ENCODE measurements around the gene PARP6.
"Not testable (repeated sequence)": the region's sequence is repeated elsewhere in the genome, so short reads cannot be mapped to it uniquely, and the experiment has no call there.

Gene PARP6

GRCh38 chr15:72280751-72281150 is 8.4 kb upstream of the PARP6 start:
- no peak for DNase-seq (ENCODE audit: low read depth)

- DNase-seq (ENCODE audit: low read depth) = no peak
Observed at GRCh38 chr15:72278737-72279136, 6.4 kb upstream of the PARP6 start.

GRCh38 chr15:72276326-72276700 is 4.0 kb upstream of the PARP6 start:
- no peak for DNase-seq (ENCODE audit: low read depth)

GRCh38 chr15:72275635-72276325 is 3.4 kb upstream of the PARP6 start:
- not testable (repeated sequence) for DNase-seq (ENCODE audit: low read depth)

- DNase-seq (ENCODE audit: low read depth) = no peak
Observed at GRCh38 chr15:72272997-72273352, 621 bp upstream of the PARP6 start.

- peak; percentile 5 for DNase-seq (ENCODE audit: low read depth)
Observed at GRCh38 chr15:72271895-72272212, 500 bp downstream of the PARP6 start.

- no peak for DNase-seq (ENCODE audit: low read depth)
Observed at GRCh38 chr15:72271221-72271620, 1.1 kb downstream of the PARP6 start.

GRCh38 chr15:72269739-72270138 is 2.6 kb downstream of the PARP6 start:
- no peak for DNase-seq (ENCODE audit: low read depth)

- no peak for DNase-seq (ENCODE audit: low read depth)
Observed at GRCh38 chr15:72265031-72265430, 7.3 kb downstream of the PARP6 start.

- DNase-seq (ENCODE audit: low read depth) = no peak
Observed at GRCh38 chr15:72252663-72253299, 19.6 kb downstream of the PARP6 start.

GRCh38 chr15:72249142-72249810 is 23.1 kb downstream of the PARP6 start:
- no peak for DNase-seq (ENCODE audit: low read depth)

GRCh38 chr15:72248514-72248913 is 23.8 kb downstream of the PARP6 start:
- DNase-seq (ENCODE audit: low read depth) = no peak

- no peak for DNase-seq (ENCODE audit: low read depth)
Observed at GRCh38 chr15:72242775-72243370, 29.5 kb downstream of the PARP6 start.

- no peak for DNase-seq (ENCODE audit: low read depth)
Observed at GRCh38 chr15:72239652-72240051, 32.7 kb downstream of the PARP6 start.

- DNase-seq (ENCODE audit: low read depth) = no peak
Observed at GRCh38 chr15:72238586-72238985, 33.8 kb downstream of the PARP6 start.

- DNase-seq (ENCODE audit: low read depth) = no peak
Observed at GRCh38 chr15:72237853-72238224, 34.5 kb downstream of the PARP6 start.

GRCh38 chr15:72237029-72237852 is 35.1 kb downstream of the PARP6 start:
- DNase-seq (ENCODE audit: low read depth) = peak; percentile 88

- DNase-seq (ENCODE audit: low read depth) = no peak
Observed at GRCh38 chr15:72236381-72237003, 35.9 kb downstream of the PARP6 start.

- DNase-seq (ENCODE audit: low read depth) = no peak
Observed at GRCh38 chr15:72235298-72235697, 37.1 kb downstream of the PARP6 start.

GRCh38 chr15:72233769-72234168 is 38.6 kb downstream of the PARP6 start:
- no peak for DNase-seq (ENCODE audit: low read depth)

- DNase-seq (ENCODE audit: low read depth) = no peak
Observed at GRCh38 chr15:72231833-72232478, 40.4 kb downstream of the PARP6 start.
